Measurements from ENCODE around the gene NUDC. TPM values are rescaled to one million over a fixed set of nuclear protein-coding genes. Genes with fewer than 3 reads are reported as not detected.

NUDC gene
- total and polyA plus RNA-seq, 12 donors, result 48.9 to 95.9 (median 62.8) TPM

GRCh38 chr1:26953374-26953773 lies 31.8 kb downstream of the NUDC start:
- WGBS, 2 donors, result 95 to 97% methylated on average over 5 of the region's 5 CpGs
- Histone ChIP-seq H3K9me3 (peaks cover 0 to 16% (median 0%) of the 10 kb centered on the region in 11 donors), H3K4me3 (no peak overlapping the region), H3K27me3 (peaks cover 3 to 19% (median 15%) of the 10 kb centered on the region in 7 donors), H3K27ac (no peak overlapping the region), H3K4me1 (peaks cover 0 to 17% (median 3%) of the 10 kb centered on the region in 9 donors), H3K36me3 (no peaks in the 10 kb centered on the region)
- intact Hi-C loops (cut with DNase I), result no loop called here
- ATAC-seq, result no peak
- no peak for TF ChIP-seq CTCF (IDR thresholded peaks at IDR 0.05)
- DNase-seq, result no peak

- Histone ChIP-seq H3K4me1 (peaks cover 0 to 12% (median 10%) of the 10 kb centered on the region in 9 donors), H3K9me3 (peaks cover 0 to 16% (median 0%) of the 10 kb centered on the region in 11 donors), H3K27me3 (peaks cover 14 to 47% (median 42%) of the 10 kb centered on the region in 7 donors), H3K4me3 (no peak overlapping the region), H3K36me3 (no peaks in the 10 kb centered on the region), H3K27ac (no peak overlapping the region)
- WGBS, 2 donors, result 80% methylated on average over 3 of the region's 3 CpGs
- intact Hi-C loops (cut with DNase I), result no loop called here
- DNase-seq, result no peak
- no peak for TF ChIP-seq CTCF (IDR thresholded peaks at IDR 0.05)
- no peak for ATAC-seq
Observed at GRCh38 chr1:26956321-26956720, 34.8 kb downstream of the NUDC start.

- intact Hi-C loops (cut with DNase I), result no loop called here
- ATAC-seq, result no peak
- no peak for TF ChIP-seq CTCF (IDR thresholded peaks at IDR 0.05)
- Histone ChIP-seq H3K27me3 (peaks cover 14 to 54% (median 43%) of the 10 kb centered on the region in 7 donors), H3K36me3 (no peaks in the 10 kb centered on the region), H3K4me1 (peaks cover 0 to 12% (median 10%) of the 10 kb centered on the region in 9 donors), H3K27ac (no peak overlapping the region), H3K9me3 (peaks cover 0 to 16% (median 0%) of the 10 kb centered on the region in 11 donors), H3K4me3 (no peak overlapping the region)
- no peak for DNase-seq
- WGBS, 2 donors, result 76 to 88% methylated on average over 3 of the region's 3 CpGs
Observed at GRCh38 chr1:26957306-26957705, 35.8 kb downstream of the NUDC start.

GRCh38 chr1:26959270-26959669 lies 37.7 kb downstream of the NUDC start:
- no peak for TF ChIP-seq CTCF (IDR thresholded peaks at IDR 0.05)
- no peaks in the 10 kb centered on the region for H3K36me3 ChIP-seq
- peaks cover 14 to 59% (median 46%) of the 10 kb centered on the region in 7 donors for H3K27me3 ChIP-seq
- 23 to 27% methylated on average over 13 of the region's 13 CpGs for WGBS, 2 donors
- H3K4me3 ChIP-seq, result no peak overlapping the region
- intact Hi-C loops (cut with DNase I), result no loop called here
- H3K27ac ChIP-seq, result no peak overlapping the region
- H3K4me1 ChIP-seq, result peaks cover 0 to 12% (median 10%) of the 10 kb centered on the region in 9 donors
- peaks cover 0 to 16% (median 0%) of the 10 kb centered on the region in 11 donors for H3K9me3 ChIP-seq
- ATAC-seq, result no peak
- DNase-seq, result no peak
